GM12873 (cell line): Measurements from ENCODE around the gene RRAGC.

Experiments used
- TF ChIP-seq, protein P1 (sequence below): IDR thresholded peaks from 2 replicates; pipeline ENCODE4 v1.5.1; 2012; ENCODE audit warnings: low read depth, mild to moderate bottlenecking, moderate library complexity, low read length, control low read depth; ENCODE audit not compliant: insufficient read depth; ENCODE audit errors: missing control alignments

Gene RRAGC

DNA sequence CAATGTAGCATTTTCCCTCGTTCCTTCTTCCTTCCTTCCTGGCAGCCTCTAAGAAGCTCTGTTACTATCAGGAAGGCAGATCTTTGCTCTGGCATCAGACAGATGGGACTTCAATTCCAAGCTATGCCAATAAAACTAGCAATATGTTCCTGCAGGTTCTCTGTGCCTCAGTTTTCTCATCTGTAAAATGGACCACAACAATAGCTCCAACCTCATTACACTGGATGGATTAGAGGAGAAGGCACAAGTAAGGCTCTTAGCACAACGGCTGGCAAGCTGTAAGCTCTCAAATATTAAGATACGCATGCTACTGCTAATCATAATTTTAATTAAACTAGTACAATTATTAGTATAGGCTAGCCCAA, 27.2 kb downstream of the RRAGC start:
- TF ChIP-seq, protein P1, sequence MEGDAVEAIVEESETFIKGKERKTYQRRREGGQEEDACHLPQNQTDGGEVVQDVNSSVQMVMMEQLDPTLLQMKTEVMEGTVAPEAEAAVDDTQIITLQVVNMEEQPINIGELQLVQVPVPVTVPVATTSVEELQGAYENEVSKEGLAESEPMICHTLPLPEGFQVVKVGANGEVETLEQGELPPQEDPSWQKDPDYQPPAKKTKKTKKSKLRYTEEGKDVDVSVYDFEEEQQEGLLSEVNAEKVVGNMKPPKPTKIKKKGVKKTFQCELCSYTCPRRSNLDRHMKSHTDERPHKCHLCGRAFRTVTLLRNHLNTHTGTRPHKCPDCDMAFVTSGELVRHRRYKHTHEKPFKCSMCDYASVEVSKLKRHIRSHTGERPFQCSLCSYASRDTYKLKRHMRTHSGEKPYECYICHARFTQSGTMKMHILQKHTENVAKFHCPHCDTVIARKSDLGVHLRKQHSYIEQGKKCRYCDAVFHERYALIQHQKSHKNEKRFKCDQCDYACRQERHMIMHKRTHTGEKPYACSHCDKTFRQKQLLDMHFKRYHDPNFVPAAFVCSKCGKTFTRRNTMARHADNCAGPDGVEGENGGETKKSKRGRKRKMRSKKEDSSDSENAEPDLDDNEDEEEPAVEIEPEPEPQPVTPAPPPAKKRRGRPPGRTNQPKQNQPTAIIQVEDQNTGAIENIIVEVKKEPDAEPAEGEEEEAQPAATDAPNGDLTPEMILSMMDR, result no peak

DNA sequence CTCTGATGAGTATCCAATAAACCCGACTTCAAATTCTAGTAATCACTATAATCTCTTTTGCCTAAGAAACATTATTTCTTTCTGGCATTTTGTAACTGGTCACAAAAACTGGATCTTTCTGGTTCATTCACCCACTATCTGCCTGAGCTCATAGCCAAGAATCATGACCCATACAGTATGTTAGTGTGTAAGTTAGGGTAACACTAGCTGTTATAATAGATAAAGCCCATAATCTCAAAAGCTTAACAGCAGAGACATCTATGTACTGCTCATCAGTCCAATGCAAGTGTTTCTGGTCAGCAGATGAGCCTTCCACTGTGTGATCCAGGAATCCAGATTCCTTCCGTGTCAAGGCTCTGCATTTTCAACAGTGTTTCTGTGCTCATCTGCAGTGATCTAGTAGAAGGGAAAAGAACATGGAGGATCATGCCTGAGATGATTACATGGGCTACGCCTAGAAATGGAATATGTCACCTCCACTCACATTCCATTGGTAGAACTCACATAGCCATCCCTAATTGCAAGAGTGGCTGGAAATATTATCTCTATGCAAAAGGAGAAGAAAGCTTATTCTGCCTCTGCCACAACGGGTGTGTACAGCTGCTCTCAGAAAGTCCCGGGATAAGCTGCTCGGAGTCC, 27.7 kb downstream of the RRAGC start:
- TF ChIP-seq, protein P1, result no peak

DNA sequence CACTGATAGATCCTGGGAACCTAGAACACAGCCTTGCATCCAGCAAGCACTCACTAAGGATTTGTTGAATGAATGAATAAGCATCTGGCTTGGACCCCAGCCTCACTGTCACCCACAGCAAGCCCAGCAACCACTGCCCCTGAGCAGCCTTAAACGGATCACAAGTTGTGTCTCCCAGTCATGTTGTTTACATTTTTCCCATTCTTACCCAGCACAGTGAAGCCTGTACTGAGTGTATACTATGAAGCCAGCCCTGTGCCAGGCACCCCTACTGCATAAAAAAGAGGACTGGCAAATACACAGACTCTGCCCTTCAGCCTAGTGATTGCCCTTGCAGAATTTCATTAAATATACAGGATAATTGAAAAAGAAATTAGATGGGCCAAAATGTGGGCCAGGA, 30.2 kb downstream of the RRAGC start:
- TF ChIP-seq, protein P1, result no peak

DNA sequence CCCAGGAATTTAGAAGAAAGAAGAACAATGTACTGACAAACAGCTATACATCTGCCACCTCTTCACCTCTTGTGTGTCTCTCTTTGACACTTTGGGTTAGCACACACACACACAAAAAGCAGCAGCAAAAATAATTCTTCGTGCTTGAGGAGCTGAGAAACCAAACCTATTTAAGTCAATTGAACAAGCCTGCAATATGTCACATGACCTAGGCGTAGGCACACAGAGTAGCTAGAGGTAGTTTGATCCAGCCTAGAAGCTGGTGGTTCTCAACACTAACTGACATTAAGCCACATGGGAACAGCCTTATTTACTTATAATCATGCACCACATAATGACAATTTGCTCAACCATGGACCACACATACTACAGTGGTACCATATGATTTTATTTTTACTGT, 32.3 kb downstream of the RRAGC start:
- TF ChIP-seq, protein P1, result no peak

DNA sequence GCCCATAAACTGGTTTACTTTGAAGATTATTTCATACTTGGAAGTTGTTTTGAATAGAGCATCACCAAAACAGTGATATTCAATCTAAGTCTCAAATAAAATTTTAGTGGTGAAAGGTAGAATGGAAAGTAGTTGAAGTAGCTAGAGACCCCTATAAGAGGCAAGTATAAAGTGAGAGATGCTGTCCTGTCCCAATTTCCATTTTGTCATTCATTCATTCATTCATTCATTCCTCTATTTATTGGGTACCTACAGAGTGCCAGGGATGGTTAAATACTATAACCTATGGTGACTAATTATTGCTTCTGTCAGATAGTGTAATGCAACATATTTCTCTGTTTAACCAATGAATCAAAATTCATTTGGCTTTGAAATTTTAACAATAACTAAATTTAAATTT, 32.7 kb downstream of the RRAGC start:
- TF ChIP-seq, protein P1, result no peak

DNA sequence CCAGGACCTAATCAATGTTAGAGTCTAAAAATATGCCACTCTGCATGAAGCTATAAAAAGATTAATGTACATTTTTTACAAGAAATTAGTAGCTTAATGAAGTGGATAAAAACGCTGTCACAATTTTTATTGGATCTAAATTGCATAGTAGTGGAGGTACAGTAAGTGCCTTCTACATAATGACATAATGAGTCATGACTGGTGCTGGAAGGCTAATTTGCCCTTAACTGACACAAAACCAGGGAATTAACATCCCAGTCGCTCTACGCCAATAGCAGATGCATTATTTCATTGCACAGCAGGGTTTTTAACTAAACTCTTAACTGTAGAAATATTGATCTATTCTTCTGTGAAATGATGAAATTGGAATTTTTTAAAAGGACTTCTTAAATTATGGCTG, 33.3 kb downstream of the RRAGC start:
- TF ChIP-seq, protein P1, result no peak

DNA sequence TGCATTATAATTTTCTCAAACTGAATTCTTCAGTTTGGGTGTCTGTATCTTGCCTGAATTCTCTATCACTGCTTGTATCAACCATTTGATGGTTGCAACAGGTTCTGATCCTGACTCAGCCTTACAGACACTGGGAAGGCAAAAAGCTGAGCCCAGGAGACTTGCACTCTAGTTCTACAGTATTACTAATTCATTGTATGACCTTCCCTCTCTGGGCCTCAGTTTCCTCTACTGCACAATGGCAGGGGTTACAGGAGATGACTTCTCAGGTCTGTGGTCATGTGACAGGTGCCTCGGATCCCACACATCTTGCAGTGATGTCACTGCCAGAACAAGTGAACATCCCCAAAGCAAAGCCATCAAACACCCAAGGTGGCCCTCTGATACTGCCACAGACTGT, 38.7 kb downstream of the RRAGC start:
- TF ChIP-seq, protein P1, result no peak
